Measurements from ENCODE around the gene PAQR4.

PAQR4 gene

DNA sequence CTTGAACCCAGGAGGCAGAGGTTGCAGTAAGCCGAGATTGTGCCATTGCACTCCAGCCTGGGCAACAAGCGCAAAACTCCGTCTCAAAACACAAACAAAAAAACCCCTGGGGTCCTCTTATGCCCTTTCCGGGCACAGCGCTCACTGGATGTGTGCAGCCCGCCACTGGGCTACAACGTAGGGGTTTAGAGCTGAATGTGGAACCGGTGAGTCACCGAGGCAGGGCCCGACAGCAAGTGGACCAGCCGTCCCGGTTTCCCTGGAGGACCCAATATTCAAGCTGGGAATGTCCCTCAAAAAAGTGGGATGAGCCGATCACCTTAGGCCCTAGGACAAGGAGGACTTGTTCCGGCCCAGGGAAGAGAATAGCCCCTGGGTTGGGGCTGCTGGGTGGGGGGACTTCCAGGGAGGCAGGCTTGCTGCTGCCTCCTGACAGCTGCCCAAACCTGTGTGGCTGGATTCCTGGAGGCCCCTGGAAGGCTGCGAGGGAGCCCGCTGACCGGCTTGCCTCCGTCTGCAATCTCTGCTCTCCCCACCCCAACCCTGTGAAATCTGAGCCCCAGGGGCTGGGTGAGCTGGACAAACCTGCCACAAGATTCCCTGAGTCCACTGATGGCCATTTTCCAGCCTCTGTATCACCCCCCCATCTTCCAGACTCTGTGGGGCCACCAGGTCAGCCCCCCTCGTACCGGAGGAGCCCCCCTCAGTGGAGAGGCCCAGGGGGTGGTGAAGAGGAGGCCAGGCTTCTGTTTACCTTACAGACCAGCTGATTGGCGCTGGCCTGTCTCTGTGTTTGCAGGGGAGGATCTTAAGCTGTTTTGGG is 40.6 kb downstream of the PAQR4 start:
- no peak for DNase-seq

DNA sequence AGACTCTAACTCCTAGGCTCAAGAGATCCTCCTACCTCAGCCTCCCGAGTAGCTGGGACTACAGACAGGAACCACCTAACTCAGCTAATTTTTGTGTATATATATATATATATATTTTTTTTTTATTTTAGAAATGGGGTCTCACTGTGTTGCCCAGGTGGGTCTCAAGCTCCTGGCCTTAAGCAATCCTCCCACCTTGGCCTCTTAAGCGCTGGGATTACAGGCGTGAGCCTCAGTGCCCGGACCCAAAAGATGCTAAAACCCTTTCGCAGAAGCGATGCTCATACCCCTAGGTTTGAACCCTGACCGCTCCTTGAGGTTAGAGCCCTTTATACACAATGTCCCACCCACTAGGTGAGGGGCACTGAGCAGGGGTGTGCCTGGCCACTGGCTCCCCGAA is 41.4 kb downstream of the PAQR4 start:
- no peak for DNase-seq

DNA sequence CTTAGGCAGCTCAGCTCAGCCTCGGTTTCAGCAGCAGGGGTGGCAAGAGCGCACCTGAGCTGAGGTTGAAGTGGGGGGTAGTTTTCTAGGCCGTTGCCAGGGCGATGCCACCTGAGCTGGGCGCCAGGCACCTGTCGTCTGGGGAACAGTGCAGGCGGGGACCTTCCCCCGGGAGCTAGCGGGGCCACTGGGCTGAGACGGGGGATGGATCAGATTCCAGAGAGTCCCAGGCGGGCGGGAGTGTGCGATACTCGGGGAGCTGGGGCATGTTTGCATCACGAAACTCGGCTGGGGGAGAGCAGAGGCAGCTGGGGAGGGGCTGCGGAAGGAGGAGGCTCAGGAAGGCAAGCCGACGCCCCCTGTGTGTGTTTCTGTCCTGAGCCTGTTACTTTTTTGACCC is 43.1 kb downstream of the PAQR4 start:
- no peak for DNase-seq

DNA sequence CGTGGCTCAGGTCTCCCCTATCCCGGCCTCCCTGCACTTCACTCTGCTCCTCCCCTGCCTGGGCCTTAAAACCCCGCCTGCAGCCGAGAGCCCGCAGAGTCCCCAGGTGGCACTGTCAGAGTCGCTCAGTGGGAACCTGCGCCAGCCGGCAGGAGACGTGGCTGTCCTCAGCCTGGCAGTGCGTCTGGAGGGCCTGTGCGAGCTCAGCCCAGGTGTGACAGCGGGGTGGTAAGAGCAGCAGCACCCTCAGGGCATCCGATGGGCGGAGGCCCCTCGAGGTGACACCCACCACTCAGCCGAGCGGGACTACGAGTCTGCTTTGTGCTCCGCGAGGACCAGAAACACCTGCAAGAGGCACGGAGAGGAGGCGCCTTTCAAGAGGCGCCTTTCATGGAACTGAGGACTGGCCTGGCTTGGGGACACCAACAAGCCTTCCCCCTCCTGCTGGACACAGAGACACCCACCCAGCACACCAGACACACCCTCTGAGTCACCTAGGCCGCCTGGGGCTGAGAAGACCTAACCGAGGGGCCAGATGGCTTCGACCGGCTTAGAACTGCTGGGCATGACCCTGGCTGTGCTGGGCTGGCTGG is 43.8 kb downstream of the PAQR4 start, which contains the start of gene CLDN9:
Gene CLDN9 (plus strand): TSS at position 96 of the 593 bp plus-strand sequence. CDS start 440 bp downstream, at position 536.
- no peak for DNase-seq

DNA sequence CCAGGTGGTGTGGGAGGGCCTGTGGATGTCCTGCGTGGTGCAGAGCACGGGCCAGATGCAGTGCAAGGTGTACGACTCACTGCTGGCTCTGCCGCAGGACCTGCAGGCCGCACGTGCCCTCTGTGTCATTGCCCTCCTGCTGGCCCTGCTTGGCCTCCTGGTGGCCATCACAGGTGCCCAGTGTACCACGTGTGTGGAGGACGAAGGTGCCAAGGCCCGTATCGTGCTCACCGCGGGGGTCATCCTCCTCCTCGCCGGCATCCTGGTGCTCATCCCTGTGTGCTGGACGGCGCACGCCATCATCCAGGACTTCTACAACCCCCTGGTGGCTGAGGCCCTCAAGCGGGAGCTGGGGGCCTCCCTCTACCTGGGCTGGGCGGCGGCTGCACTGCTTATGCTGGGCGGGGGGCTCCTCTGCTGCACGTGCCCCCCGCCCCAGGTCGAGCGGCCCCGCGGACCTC is 44.4 kb downstream of the PAQR4 start:
- DNase-seq = no peak

DNA sequence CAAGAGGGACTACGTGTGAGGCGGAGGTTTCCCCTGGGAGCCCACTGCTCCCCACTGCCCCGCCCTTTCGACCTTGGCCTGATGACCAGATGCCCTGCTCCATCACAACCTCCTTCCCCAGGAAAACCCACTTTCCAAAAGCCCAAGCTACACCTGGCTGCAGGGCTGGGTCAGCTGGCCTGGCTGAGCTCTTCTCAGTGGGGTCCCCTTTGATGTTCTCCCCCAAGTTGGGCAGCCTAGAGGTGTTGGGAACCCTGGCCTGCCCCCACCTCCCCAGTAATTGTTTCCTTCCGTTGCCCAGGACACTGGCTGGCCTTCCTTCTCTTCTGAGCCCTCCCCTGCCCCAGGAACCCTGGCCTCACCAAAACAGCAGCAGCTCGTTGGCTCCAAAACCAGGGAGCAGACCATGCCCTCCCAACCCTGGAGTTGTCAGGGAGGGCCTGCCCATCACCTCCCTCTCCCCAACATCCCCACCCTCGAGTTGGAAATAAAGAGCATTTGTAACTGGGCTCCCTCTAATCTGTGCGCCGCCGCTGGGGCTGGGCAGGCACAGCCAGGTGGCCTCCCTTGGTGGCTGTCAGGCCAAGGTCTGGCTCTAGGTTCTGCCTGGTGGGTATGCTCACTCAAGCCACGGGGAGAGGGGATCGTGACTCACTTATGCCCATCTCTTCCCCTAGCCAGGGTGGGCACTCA is 45.0 kb downstream of the PAQR4 start:
- no peak for DNase-seq

DNA sequence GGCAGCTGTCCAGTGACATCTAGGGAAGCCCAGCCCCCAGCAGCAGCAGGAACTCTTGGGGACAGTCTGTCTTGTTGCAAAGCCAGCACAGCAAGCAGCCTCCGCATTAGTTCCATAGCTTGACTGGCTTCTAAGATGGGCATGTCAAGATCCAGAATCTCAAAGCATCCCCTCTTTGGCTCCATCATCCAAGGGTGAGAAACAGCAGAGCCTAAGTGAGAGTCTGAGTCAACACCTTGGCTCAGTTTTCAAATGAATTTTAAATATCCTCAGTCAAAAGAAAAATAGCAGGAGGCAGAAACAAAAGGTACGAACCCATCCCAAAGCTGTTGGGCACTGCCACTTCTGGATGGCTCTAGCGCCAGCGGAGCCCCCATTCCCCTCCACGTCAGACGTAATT is 45.8 kb downstream of the PAQR4 start:
- no peak for DNase-seq

DNA sequence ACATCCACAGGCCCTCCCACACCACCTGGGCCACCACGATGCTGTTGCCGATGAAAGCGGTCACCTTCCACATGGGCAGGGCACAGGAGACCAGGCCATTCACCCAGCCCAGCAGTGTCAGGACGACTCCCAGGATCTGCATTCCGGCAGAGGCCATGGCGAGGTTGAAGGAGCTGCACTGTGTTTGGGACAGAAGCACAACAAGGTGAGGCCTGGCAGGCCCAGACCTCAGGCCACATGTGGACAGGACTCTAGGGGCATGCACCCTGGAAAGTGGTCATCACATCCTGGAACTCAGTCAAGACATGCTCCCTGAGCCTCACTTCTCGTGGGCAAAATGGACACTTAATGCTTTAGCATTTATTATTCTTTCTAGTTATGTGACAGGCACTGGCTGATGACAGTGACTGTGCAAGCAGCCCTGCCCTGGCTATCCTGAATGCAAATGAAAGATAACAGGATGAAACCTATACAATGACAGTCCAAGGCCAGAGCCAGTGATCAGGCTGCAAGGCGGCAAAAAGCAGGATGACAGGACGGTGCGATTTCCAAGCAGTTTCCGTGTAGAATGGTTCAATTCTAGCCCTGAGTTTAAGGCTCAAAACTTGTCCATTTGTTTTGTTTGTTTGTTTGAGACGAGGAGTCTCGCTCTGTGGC is 46.8 kb downstream of the PAQR4 start:
- no peak for DNase-seq

DNA sequence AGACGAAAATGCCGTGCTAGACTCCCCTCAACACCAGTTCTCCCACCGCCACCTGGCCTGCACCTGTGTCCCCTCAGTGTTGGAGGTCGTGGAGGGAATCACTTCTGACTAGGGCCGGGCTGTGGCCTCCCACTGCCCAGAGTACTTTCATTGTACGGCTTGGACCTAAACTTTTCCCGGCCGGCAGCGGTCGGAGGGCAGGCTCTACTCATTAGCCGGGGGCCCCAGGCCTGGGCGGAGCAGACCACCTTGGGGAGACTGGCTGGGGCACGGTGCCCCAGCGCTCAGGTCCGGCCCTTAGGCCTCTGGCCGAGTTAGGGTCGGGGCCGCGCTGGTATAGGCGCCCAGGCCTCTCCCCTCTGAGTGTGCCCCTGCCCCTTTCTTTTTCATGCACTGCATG is 48.2 kb downstream of the PAQR4 start:
- no peak for DNase-seq

DNA sequence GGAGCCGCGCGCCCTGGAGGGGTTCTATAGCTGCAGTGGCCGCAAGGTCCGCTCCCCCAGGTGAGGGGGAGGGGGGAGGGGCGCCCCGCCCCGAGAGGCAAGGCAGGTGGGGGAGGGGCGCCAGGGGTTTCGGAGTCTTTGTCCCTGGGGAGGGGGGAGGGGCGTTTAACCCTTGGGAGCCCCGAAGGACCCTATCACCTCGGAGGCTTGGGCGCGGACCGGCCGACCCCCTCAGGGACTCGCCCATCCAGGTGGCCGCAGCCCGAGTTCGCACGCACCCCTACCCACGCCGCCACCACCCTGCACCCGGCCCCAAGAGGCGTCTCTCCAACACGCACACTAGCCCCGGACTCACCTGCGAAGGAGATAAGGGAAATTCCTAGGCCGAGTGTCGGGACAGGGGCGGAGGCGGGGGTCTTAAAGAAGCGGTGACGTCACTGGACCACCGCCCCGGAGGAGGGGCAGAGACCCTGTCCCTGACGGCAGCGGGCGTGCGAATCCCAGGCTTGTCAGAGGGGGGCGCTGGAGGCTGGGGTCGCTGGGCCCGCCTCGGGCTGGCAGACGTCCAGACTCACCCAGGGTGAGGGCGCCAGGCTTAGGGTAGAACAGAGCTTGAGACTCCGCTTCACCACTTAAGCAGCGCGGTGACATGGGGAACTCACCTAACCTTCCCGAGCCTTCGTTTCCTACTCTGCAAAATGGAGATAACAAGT is 48.8 kb downstream of the PAQR4 start, which contains the start of gene CLDN6:
Gene CLDN6 (minus strand): TSS at position 390 of the 713 bp plus-strand sequence. CDS start 2,162 bp downstream, outside the sequence.
- no peak for DNase-seq

DNA sequence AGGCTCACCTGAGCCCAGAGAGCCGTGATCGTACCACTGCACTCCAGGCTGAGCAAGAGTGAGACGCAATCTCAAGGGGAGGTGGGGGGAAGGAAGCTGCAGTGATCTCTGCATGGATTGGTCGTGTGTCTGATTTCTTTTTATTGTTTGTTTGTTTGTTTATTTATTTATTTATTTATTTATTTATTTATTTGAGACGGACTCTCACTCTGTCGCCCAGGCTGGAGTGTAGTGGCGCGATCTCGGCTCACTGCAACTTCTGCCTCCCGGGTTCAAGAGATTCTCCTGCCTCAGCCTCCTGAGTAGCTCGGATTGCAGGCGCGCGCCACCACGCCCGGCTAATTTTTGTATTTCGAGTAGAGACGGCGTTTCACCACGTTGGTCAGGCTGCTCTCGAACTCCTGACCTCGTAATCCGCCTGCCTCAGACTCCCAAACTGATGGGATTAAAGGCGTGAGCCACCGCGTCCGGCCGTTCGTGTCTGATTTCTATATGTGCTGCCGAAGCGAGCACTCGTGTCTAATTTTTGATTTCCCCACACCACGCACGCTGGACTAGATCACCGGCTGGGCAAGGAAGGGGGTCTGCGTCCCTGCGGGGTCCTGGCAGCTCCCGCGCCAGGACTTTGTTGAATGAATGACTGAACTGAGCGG is 50.6 kb downstream of the PAQR4 start:
- no peak for DNase-seq

DNA sequence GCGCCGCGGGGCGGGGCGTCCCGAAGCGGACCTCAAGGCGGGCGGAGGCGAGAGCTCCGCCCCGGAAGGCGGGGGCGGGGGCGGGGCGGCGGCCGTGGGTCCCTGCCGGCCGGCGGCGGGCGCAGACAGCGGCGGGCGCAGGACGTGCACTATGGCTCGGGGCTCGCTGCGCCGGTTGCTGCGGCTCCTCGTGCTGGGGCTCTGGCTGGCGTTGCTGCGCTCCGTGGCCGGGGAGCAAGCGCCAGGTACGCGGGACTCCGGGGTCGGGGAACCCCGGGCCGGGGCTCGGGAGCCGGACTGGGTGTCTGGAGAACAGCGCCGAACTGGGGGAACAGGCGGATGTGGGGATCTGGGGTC is 51.1 kb downstream of the PAQR4 start, which contains the start of gene TNFRSF12A:
Gene TNFRSF12A (plus strand): TSS at position 122 of the 357 bp plus-strand sequence. CDS start 30 bp downstream, at position 152.
- no peak for DNase-seq

DNA sequence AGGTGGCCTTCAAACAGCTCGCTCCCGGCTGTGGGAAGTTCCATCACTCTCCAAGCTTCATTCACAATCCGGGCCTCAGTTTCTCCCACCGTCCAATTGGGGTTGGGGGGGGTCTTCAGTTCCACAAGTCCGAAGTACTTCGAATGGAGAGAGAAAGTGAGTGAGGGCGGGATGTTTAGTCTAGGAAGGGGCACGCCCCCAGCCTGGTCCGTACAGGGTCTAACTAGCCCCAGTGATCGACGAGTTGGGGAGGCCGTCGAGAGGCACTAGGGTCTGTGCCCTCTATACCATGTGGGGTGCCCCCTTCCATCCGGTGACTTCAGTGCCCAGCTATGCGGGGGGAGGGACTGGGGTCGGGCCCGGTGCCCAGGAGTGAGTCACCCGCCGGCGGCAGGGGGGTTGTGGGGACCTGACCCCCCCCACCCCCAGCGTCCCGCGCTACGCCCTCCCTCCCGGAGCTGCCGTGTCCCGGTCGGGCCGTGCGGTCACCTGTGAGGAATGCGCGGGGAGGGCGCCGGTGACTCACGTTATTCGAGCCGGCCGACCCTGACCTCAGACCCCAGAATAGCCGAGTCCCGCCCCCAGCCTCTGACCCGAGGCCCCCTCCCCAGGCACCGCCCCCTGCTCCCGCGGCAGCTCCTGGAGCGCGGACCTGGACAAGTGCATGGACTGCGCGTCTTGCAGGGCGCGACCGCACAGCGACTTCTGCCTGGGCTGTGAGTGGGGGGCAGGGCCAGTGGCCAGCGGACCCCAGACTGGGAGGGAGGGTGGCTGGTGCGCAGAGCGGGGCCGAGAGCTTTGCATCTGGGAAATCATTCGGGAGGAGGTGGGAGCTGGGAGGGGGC is 51.7 kb downstream of the PAQR4 start:
- DNase-seq = no peak

DNA sequence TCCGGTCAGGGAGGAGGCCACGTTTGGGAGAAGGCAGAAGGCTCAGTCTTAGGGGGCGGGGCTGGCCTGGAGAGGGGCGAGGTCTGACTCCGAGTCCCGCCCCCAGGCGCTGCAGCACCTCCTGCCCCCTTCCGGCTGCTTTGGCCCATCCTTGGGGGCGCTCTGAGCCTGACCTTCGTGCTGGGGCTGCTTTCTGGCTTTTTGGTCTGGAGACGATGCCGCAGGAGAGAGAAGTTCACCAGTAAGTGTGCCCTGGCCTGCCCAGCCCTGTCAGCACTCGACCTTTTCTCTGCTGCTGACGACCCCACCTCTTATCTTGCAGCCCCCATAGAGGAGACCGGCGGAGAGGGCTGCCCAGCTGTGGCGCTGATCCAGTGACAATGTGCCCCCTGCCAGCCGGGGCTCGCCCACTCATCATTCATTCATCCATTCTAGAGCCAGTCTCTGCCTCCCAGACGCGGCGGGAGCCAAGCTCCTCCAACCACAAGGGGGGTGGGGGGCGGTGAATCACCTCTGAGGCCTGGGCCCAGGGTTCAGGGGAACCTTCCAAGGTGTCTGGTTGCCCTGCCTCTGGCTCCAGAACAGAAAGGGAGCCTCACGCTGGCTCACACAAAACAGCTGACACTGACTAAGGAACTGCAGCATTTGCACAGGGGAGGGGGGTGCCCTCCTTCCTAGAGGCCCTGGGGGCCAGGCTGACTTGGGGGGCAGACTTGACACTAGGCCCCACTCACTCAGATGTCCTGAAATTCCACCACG is 52.5 kb downstream of the PAQR4 start:
- no peak for DNase-seq

DNA sequence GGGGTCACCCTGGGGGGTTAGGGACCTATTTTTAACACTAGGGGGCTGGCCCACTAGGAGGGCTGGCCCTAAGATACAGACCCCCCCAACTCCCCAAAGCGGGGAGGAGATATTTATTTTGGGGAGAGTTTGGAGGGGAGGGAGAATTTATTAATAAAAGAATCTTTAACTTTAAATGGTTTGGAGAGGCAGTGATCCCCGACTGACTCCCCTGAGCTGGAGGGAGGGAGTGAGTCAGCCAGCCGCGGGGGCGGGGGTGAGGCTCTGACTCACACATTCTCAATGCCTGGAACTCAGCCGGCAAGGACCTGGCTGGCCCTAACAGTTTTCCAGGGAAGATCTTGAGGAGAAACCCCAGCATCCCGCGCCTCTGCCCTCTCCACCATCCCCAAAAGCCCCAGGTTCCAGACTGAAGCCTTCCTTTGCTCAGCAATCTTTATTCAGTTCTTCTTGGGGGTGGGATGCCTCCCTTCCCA is 53.1 kb downstream of the PAQR4 start:
- DNase-seq = no peak

DNA sequence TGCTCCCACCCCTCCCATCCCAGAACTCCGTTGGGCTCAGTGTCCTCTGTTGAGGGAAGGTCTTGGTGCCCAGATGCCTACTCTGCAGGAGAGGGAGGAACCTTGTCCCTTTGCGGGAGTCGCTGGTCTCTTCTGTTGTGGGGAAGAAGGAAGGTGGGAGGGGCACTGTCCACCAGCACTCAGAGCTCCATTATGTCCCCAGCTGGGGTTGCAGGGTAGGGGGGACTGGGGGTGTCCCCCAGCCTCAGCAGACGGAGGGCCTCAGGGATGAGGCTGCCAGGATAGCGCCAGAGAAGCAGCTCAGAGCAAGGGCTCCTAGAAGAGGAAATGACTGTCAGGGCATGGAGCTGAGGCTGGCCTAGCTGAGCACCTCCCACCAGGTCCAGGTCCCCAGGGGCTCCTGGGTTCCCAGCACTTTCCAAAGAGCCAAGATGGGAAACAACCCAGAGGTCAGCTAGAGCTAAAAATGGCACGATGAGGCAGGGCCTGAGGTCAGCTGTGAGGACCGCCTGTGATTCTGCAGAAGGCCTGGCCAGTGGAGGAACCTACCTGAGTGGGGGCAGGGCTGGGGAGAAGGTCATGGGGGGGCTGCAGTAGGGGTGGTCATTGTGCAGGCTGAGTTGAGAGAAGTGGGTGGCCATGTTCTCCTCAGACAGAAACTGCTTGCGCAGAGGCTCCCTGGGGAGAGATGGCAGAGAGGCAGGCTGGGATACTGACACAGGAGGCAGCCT is 53.7 kb downstream of the PAQR4 start:
- DNase-seq = no peak
